NT2/D1 (cell line): ENCODE measurements around the gene C16orf86.

Source experiments
- SUZ12 ChIP-seq: IDR thresholded peaks from 2 replicates; pipeline ENCODE4 v1.6.1; 2011; ENCODE audit not compliant: insufficient read length, insufficient read depth; ENCODE audit errors: extremely low read depth
- YY1 ChIP-seq: IDR thresholded peaks from 2 replicates; pipeline ENCODE4 v1.6.1; 2011; ENCODE audit not compliant: insufficient read length, insufficient read depth
- ZNF274 ChIP-seq: IDR thresholded peaks from 2 replicates; pipeline ENCODE4 v1.6.1; 2011; ENCODE audit warnings: mild to moderate bottlenecking, low read depth, low read length

DNA sequence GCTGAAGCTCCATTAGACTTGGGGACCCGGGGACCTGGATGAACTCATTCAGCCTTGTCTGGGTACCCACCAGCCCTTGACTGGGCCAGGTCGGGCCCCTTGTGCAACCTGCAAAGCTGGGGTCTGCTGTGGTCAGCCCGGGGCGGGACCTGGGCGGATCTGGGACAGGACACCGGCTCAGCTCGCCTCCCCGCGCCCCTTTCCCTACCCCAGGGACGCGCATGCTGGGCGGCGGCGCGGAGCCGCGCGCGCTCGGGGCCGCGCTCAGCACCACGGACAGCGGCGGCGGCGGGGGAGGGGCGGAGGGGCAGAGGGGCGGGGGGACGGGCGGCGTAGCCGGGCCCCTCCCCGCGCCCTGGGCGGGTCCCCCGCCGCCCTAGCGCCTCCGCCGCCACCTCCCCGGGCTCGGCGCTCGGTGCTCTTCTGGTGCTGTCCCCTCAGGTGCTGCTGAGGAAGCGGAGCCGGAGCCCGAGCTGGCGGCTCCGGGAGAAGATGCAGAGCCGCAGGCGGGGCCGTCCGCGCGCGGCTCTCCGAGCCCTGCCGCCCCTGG, 14.0 kb upstream of the C16orf86 start:
- TF ChIP-seq YY1 (no peak), ZNF274 (no peak), SUZ12 (no peak)
